Fibroblast of pulmonary artery (primary cell): ENCODE results near the gene METRNL.
"Not testable (repeated sequence)": the region's sequence is repeated elsewhere in the genome, so short reads cannot be mapped to it uniquely, and the experiment has no call there.

Source experiments
- DNase-seq: peaks from one replicate; pipeline ENCODE4 v3.0.0-alpha.2; 2010; ENCODE audit warnings: low read depth
- H3K4me3 ChIP-seq: replicated peaks from 2 replicates; pipeline ENCODE4 v1.5.1; 2011; ENCODE audit warnings: low read depth, mild to moderate bottlenecking, control low read depth, low read length, moderate library complexity
- CTCF ChIP-seq: IDR thresholded peaks from 2 replicates; pipeline ENCODE4 v1.5.1; 2011; ENCODE audit warnings: mild to moderate bottlenecking, control low read depth, low read length, inconsistent platforms; ENCODE audit errors: missing control alignments

The METRNL gene

DNA sequence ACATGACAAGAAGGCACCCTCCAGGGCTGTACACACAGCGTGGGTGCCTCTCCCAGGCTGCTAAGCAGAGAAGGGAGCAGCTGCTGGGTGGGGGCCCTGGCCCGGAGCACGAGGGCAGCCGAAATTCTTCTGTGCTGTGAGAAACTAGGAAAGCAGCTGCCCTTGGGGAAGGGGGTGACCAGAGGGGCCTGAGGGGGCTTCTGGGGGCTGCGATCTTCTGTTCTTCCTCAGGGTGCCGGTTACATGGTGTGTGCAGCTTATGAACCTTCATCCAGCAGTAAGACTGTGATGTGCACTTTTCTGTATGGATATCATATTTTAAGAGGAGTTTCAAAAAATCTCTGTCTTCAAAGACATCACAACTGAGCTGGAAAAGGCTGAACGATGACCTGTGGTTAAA lies 43.2 kb upstream of the METRNL start:
- no peak for TF ChIP-seq CTCF
- no peak overlapping the region for H3K4me3 ChIP-seq
- no peak for DNase-seq

GRCh38 chr17:83036666-83037065 lies 42.7 kb upstream of the METRNL start:
- DNase-seq, result no peak
- H3K4me3 ChIP-seq, result no peak overlapping the region
- no peak for TF ChIP-seq CTCF

DNA sequence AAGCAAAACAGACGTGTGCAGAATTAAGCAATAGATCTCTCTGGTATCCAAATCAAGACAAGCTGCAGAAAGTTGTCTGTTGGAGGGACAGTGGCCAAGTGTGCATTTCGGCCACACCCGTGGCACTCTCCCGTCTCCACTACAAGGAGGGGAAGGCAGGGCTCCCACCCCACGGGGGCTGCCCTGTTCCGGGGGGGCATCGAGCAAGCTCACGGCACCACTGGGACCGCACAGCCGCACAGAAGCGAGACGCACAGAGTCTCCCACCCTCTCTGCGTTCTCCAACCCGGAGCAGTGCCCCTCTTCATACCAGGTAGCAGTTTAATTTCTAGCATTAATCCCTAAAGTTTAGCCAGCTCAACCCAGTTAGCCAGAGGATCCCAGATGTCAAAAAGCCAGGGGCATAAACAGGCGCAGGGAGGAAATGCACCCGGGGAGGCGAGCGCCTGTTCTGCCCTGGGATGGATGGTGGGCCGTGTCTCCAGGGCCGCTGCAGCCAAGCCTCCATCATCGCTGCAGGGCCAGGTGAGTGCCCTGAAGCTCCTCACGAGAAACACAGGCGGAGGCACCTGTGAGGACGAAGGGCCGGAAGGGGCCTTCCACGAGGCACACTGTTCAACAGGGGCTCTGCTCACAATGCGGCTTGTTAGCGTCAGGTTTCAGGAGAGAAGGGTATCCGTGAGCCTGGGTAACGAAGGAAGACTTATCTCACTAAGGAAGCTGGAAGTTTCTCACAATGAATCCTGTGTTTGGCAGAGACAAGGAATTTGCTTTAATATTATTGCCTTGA lies 42.1 kb upstream of the METRNL start:
- no peak for DNase-seq
- no peak for TF ChIP-seq CTCF
- no peak overlapping the region for H3K4me3 ChIP-seq

DNA sequence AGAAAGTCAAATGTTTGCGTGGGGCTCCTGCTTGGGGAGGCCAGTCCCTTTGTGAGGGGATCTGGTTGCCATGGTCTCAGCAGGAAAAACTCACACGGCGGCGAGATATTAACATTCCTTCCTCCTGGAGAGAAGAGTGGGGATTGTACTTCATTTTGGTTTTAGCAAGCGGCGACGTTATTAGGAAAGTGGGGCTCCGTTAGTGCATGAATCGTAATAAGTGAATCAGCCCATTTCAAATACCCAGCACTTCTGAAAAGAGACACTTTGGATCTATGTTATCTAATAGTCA lies 41.6 kb upstream of the METRNL start:
- no peak overlapping the region for H3K4me3 ChIP-seq
- no peak for DNase-seq
- TF ChIP-seq CTCF, result no peak

GRCh38 chr17:83038983-83039382 lies 40.4 kb upstream of the METRNL start:
- DNase-seq, result not testable (repeated sequence)

GRCh38 chr17:83041305-83041704 lies 38.1 kb upstream of the METRNL start:
- no peak for DNase-seq
- TF ChIP-seq CTCF, result no peak
- H3K4me3 ChIP-seq, result no peak overlapping the region

More at GRCh38 chr17:83038983-83039382, 40.4 kb upstream of the METRNL start:
- not testable (repeated sequence) for H3K4me3 ChIP-seq

DNA sequence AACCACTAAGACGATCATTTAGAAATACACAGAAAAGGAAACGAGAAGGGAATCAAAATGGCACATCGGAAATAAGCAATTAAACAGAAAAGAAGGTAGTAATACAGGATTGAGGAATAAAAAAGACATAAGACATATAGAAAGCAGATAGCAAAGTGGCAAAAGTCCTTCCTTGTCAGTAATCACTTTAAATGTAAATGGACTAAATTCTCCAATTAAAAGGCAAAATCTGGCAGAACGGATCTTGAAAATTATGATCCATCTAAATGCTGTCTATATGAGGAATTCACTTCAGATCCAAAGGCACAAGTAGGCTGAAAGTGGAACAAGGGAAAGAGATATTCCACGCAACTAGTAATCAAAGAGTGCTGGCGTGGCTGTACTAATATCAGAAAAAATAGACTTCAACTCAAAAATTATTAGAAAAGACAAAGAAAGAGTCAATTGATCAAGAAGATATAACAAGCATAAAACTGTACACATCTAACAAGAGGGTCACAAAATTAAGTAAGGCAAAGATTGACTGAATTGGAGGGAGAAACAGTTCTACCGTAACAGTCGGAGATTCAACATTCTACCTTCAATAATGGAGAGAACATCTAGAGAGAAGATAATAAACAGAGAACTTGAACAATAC lies 36.8 kb upstream of the METRNL start:
- no peak for TF ChIP-seq CTCF
- no peak overlapping the region for H3K4me3 ChIP-seq
- no peak for DNase-seq

DNA sequence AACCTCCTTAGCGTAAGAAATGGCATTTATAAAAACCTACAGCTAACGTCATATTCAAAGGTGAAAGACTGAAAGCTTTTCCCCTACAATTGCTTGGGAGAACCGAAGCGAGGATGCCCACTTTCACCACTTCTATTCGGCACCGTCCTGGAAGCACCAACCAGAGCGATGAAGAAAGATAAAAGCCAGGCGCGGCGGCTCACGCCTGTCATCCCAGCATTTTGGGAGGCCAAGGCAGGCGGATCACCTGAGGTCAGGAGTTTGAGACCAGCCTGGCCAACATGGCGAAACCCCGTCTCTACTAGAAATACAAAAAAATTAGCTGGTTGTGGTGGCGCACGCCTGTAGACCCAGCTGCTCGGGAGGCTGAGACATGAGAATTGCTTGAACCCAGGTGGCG lies 34.9 kb upstream of the METRNL start:
- DNase-seq, H3K4me3 ChIP-seq: not testable (repeated sequence)
